ENCODE results near the gene MRTFB.
"Not testable (repeated sequence)": the region's sequence is repeated elsewhere in the genome, so short reads cannot be mapped to it uniquely, and the experiment has no call there.

Gene MRTFB

DNA sequence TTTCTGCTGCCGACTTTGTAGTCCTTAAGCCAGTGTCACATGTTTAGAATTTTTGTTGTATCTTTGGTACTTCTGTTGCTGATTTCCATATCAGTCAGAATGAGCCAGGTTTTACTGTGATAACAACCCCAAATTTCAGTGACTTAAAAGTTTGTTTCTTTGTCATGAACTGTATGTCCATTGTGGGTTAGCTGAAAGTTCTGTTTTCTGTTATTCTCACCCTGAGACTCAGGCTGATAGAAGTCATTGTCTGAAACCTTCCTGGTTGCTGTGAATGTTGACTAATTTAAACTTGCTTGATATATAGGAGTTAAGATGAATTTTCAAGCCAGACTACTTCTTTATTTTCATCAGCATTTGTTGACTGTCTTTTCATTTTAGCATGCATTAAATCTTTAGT is 68.8 kb downstream of the MRTFB start:
- DNase-seq = no peak

DNA sequence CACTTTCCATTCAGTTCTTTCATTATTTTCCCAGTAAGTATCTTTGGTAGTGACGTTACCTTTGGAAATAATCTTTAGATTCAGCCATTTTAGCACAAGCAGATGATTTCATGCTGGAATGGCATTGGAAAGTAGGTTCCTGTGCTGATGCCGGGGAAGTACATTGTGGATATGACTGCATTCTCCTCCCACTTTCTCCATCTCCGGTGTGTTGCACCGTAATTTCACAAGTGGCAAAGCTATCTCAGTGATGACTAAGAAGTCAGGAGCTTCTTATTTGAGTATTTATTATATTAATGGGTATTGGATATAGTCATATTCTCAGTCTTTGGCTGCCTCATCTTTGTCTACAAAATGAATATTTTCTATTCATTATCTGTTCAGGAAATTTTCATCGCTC is 69.8 kb downstream of the MRTFB start:
- no peak for DNase-seq

DNA sequence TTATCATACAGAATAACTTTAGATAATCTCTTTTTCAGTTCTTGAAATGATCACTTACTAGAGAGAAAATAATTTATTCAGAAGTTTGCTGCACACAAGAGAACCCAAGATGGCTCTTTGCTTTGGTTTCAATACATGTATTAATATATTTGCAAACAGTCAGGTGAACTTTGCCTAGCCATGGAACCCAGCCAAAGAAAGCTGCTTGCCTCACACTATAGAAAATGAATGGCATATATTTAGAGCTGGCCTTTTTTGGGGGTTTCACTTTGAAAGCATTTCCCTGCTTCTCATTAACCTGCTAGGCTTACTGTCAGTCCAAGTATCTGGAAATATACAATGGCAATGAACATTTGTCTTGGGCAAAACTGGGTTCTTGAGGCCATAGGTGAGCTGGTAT is 75.3 kb downstream of the MRTFB start:
- no peak for DNase-seq

DNA sequence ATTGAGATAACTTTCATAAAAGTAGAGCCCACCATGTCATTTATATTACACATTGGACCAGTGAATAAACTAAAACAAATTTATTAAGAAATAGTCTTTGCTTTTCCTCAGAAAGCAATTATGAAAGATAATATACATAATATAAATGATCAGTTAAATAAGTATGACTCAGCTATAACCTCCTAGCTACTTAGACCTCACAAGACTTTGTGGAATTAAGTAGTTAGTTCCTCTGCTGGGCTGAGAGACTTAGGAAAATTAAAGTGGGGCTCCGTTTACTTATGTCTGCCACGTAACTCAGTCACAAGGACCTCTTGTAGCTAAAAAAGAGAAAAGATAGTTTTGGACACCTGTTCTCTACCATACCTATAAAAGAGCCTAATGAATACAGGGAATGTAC is 76.9 kb downstream of the MRTFB start:
- no peak for DNase-seq

DNA sequence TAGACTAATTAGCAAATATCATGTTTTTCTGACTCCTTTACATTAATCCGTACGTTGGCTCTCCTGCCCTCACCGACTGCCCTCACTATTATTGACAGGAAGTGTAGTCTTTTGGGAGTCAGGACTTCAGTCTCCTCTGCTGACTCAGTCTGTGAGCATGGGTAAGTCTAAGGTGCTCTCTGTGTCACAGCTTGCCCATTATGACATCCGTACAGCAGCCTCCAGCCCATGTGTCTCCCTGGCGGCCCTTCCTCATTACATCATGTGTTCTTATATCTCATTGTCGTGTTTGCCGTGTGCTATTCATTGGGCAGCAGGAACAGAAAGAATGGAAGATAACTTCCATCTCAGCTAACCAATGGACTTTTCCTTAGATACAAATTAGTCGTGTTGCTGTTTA is 77.5 kb downstream of the MRTFB start:
- DNase-seq = no peak

DNA sequence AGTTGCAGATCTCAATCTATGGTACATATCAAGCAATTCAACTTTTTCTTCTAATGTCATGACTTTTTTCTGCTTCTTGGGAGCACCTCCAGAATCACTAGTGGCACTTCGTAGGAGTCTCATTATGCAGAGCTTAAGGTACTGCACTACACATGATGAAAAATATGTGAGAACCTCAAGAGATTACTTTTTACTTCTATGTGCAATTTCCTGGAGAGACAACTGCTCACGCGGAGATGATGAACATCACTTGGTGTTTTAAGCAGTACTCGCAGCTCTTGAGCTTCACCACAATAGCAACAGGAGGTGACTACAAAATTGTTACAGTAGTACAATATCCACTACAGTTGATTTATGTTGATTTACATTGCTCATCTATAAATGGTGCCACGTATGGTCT is 79.7 kb downstream of the MRTFB start:
- DNase-seq = no peak

DNA sequence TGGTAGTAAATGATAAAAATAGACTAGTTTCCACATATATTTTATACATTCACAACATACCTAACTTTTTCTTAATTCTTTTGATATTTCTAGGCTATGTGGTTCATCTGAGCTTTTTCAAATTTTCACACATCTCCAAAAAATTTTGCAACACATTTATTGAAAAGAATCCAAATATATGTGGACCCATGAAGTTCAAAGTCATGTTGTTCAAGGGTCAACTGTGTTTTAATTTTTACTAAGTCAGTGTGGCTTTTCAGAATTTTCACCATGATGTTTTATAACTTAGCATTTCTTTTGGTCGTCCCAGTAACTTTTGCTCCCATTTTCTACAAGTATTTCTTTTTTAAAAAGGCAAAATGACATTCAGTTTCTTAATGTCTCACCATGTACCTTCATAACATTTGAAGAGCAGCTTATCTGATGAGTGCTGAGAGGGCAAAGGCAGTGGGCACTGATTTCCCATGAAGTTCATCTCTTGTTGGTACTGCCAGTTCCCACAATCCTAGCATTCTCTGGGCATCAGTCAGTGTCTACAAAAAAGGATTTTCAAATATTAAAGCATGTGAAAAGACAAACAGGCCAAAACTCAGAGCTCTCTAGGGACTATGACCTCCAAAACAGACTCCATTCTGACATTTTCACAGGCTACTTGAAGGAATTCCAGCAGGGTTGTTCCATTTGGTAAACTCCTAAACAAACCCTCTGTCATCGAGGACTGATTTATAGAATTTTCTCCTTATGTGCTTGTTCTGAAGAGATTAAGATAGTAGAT is 80.3 kb downstream of the MRTFB start:
- no peak for DNase-seq

DNA sequence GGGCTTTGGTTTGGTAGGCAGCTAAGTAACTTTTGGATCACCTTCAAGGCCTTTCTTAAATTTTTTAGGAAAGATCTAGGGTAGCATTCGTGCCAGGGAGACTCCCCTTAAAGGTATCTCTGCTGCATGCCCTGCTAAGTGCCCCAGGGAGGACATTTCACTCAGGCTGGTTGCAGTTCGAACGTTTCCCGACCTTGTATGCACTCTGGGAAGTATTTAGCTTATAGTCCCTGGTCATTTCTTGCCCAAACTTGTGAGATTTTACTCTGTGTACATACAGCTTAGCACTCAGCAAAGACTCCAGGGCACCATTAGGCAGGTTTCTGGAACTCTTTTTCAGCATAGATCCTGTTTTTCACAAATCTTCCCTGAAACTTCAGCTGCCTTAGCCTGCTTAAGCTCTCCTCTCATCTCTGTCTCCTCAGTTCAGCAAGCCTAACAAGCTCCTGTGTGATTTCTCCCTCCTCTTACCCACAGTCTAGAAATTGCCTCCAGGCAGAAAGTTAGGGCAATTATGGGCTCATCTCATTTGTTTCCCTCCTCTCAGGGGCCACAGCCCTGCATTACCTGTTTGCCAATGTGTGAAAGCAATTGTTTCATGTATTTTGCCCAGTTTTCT is 84.6 kb downstream of the MRTFB start:
- no peak for DNase-seq

DNA sequence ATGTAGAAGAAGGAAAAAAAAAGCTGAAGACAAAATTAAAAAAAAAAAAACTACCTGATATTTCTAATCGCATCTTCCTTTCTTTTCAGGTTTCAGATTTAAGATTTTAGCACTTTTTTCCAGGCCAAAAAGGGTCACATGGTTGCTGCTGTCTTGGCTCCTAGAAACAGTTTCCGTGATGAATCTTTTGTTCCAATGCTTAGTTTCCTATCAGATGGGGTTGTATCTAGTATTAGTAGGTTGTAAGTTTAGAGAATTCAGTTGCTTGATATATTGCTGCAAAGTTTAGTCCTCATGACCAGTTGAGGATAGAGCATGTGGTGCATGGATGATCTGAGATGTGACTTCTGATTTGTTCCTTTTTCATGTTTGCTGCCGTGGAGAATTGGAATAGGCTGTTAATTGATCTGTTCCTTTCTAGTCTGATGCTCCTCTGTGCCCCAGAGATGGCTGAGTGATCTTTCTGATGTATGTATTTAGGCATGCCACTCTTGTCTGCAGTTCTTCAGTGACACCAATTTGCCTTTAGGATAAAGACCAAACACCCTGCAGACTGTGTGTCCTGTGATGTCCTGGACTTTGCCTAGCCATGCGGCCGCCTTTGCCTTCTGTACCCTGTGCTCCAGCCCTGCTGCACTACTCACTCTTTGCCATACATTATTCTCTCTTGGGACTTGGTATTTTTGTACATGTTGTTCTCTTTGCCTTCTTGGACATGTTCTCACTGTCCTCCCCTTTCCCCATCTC is 94.0 kb downstream of the MRTFB start:
- DNase-seq = no peak

DNA sequence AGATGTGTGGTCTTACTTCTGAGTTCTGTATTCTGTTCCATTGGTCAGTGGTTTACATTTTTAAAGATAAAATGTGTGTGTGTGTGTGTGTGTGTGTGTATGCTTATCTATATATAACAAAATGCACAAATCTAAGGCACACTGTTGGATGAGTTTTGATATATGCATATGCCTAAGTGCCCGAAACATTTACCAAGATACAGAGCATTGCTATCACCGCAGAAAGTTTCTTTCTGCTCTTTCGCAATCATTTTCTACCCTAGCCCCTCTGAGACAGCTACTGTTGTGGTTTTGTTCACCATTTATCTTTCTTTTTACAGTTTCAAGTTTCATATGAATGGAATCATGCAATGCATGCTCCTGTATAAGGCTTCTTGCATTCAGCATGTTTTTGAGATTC is 97.0 kb downstream of the MRTFB start:
- no peak for DNase-seq

DNA sequence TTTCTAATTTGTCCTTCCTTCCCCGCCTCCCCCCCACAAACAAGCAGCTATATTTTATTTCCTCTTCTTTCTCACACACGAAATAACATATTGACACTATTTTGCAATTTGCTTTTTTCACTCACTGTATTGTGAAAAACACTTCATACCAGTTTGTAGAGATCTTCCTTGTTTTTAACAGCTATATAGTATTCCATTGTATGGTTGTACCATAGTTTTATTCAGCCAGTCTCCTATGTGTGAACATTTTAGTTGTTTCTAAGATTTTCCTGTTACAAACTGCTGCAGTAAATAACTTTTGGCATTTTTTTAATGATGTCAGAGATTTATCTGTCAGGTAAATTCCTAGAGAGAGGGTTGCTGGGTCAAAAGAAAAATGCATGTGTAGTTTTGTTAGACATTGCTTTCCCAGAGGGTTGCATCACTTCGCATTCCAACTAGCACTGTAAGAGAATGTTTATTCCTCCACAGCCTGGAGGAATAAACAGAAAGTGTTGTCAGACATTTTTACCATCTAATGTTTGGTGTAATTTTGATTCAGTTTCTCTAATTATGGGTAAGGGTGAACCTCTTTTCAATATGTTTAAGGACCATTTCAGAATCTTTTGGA is 101.2 kb downstream of the MRTFB start:
- no peak for DNase-seq

DNA sequence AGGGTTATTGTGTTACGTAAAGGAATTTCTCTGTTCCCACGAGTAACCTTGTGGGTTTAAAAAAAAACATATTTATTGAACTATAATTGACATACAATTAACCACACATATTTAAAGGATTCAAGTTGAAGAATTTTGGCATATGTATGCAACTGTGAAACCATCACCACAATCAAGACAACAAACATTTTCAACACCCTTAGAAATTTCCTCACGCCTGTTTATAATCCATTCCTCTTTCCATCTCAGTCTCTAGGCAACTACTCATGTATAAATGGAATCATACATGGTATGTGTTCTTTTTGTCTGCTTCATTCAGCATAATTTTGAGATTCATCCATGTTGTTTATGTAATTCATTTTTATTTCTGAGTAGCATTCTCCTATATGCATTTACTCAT is 104.0 kb downstream of the MRTFB start:
- no peak for DNase-seq

DNA sequence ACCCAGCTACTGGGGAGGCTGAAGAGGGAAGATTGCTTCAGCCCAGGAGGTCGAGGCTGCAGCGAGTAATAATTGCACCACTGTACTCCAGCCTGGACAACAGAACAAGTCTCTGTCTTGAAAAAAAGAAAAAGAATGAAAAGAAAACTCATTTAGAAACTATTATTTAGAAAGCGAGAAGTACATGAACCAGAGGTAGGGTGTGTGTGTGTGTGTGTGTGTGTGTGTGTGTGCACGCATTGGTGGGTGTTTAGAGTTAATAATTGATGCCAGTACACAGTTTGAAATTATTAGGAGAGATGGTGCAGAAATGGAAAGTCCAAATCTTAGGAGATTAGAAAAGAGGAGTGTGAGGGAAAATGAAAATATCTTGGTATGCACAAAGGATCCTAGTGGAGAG is 106.6 kb downstream of the MRTFB start:
- no peak for DNase-seq

DNA sequence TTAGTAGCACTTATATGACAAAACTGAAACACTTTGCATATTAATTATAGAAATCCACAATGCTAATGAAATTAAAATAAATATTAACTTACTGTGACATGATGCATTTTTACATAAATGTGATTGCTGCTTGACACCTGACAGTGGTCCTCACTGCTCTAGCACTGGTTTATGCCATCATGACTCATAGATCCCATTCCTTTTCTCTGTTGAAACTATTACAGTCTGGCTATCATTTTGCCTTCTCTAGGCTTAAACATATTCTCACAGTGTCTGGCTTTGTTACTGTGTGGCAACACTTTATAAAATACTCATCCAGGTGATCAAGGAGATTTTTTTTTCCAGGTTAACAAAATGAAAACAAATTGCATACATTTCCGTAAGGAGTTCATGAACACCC is 108.0 kb downstream of the MRTFB start:
- no peak for DNase-seq

DNA sequence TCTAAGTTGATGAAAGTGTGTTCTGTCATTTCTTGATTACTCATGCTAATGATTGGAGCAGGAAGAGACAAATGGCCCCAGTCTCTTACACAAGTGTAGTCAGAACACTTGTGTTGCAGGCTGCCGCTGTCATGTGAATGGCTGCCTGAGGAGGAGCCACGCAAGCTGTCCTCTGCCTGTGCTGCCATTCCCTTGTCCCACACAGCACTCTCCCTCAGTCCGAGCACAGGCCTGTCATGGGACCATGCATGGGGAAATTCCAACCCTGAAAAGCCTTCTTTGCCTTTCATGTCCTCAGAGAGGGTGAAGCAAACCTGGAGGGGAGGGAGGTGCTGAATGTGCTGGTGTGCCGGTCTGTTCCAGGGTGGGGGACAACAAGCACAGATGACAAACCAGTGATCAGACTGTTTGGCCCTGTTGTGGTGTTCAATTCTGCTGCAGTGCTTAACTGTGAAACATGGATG is 109.4 kb downstream of the MRTFB start:
- no peak for DNase-seq

DNA sequence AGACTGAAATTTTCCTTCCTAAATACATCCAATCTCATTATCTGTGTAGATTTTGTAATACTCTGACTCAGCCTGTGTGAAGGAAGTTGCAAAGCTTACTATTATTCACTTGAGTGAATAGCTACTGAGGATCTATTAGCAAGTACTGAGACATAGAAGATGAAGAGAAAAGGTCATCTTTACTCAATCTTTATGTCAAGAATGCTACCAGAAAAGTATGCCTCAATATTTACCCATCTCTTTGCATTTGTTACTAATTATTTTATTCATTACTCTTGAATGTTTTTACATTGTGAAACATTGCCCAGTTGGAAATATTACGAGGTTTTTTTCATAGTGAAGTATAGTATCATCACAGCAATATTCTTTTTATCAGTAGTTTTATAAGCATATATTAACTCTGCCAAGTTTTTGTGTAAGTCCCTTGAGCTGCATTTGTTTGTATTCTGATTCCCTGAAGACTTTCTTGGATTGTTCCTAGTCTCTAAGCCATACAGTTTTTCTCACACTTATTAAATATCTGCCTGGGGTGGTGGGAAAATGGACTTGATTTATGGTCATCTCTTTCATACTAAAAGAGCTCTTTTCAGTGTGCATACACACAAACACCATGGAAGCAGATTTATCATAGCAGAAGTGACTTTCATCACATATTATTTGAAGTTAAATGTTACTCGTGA is 110.4 kb downstream of the MRTFB start:
- DNase-seq = no peak

DNA sequence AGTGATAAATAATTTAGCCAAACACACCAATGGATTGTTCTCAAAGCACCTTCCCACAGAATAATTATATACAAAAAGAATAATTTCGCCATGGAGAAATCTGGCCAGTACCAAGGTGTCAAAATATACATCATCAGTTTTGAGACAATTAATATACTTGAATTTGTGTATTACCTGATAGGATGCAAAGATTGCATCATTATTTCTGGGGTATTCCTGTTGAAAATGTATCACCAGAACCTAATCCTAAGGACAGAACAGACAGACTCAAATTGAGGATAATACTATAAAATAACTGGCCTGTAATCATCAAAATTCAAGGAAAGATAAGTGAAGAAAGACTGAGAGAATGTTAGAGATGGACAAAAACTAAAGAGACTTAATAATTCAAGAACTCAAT is 111.9 kb downstream of the MRTFB start:
- DNase-seq = no peak

DNA sequence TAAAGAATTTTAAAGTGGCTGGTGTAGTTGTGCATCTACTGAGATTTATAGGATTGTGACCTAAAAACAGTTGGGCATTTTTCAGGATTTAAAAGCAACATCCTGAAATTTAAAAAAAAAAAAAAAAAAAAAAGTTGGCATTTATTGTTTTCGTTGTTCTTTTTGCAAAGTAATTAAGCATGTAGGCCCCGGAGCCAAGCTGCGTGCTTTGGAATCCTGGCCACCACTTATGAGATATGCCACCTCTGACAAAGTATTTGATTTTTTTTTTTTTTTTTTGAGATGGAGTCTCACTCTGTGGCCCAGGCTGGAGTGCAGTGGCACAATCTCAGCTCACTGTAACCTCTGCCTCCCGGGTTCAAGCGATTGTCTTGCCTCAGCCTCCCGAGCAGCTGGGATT is 112.8 kb downstream of the MRTFB start:
- DNase-seq = not testable (repeated sequence)

DNA sequence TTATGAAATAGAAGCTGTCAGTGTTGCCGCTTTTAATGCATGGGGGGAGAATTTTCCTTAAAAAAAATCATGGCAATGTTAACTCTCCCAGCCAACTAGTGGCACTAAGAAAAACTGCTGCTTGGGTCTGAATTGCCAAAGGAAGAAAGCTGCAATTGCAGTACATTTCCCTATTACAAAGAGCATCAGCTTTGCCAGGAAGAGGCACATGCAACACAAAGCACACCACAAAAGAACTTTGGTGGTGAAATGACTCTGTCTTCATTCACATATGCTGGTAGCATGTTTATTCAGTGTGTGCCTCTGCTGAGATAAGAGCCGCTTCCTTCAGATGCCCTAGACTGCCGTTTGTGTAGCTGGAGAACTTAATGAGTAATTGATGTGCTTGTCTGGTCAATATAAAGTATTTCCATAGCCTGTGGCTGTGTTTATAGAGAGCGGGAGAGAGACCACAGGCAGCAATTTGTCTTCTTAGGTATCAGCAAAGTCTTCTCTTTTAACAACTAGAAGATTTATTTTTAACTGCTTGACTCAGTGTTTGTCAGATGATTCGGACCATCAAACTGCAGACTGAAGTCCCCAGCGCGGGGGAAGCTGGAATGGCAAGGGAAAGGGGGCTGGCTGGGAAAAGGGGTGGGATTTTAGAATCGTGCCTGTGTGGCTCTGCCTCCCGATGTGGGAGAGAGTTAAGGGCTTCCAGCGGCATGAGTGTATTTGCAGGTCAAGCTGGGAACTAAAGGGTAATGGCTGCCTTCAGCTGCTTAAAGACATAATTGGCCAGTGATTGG is 115.1 kb downstream of the MRTFB start:
- DNase-seq = no peak

DNA sequence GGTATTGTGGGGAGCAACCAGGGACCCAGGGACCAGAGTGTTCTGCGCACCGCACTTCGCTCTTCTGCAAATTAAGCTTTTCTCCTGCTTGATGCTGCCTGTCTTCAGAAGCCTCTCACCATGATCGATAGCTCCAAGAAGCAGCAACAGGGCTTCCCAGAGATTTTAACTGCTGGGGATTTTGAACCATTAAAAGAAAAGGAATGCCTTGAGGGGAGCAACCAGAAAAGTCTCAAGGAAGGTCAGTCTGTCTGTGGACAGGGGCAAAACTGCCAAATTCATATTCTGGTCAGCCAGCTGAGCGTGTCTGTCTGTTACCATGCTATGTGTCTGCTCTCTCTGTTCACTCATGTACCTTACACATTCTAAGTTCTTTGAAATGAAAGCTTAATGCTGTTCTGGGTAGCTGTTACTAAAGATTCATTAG is 115.7 kb downstream of the MRTFB start:
- DNase-seq = no peak

DNA sequence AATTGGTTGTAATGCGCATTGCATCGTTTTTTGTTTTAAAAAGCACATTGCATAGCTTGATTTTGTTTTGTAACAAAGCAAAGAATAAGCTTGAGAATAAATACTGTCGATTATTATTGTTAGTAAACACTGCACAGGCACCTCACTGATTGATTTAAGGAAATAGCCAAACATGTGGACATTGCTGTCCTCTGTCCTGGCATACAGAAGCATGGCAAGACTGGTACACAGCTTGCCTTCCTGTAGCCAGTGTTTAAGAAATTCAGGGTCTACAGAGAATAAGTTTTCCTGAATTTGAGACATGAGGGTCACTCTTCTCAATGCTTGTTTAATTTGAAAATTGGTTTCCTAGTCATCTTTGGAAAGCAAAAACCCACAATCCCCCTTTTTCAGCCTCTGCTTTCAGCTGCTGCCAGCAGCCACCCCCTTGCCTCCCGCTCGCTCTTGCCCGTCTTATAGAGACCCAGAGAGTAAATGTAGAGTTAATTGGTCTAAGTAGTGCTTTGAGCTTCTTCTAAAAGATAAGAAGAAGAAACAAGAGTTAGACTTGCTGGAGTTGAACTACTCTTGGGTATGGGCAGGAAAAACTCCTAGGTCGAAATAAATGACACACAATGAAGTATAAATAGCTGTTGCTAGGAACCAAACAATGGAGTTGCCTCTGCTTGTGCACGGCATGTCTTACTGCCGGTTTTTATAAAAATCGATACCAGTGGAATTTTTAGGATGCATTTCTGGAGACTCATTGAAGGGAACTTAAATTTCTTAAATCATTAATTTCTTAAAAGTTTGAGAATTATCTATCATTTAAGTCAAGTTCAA is 116.6 kb downstream of the MRTFB start:
- no peak for DNase-seq

Data from amniotic stem cell (primary cell).